GM10266 (cell line): ENCODE data around the gene CHRNA4.

ENCODE experiments used
- DNase-seq: peaks from one replicate; pipeline ENCODE4 v3.0.0; 2012; ENCODE audit errors: extremely low spot score
- CTCF ChIP-seq: IDR thresholded peaks from 2 replicates; pipeline ENCODE4 v1.5.1; 2012; ENCODE audit warnings: mild to moderate bottlenecking, low read depth; ENCODE audit not compliant: control insufficient read depth, insufficient read depth; ENCODE audit errors: missing control alignments

The CHRNA4 gene

DNA sequence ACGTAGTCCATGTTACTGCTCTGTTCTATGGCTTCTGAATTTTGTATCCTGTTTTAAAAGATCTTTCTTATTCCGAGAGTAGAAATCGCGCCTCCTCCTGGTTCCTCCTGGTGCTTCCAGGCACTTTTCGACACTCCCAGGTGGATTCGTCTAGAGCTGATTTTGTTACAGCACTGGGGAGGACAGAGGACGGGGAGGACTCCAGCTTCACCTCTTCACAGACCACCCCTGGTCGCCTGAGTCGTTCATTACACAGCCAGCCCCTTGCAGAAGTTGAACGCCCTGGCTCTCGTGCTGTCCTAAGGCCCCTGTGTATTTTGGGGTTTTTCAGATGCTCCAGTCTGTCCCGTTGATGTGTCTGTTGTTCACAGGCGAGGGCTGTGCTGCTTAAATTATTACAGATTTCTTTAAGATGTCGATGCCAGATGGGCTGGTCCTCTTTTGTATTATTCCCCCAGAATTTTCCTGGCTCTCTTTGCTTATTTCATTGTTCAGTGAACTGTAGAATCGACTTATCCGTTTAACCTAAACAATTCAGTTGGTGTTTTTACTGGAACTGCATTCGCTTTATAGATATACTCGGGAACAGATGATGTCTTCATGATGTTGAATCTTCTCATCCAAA lies 37.7 kb downstream of the CHRNA4 start:
- DNase-seq: no peak
- TF ChIP-seq CTCF: no peak

- TF ChIP-seq CTCF: no peak
- no peak for DNase-seq
Observed at GRCh38 chr20:63322933-63323273, 38.2 kb downstream of the CHRNA4 start.

- no peak for DNase-seq
- TF ChIP-seq CTCF: no peak
Observed at GRCh38 chr20:63322146-63322932, 38.8 kb downstream of the CHRNA4 start.

DNA sequence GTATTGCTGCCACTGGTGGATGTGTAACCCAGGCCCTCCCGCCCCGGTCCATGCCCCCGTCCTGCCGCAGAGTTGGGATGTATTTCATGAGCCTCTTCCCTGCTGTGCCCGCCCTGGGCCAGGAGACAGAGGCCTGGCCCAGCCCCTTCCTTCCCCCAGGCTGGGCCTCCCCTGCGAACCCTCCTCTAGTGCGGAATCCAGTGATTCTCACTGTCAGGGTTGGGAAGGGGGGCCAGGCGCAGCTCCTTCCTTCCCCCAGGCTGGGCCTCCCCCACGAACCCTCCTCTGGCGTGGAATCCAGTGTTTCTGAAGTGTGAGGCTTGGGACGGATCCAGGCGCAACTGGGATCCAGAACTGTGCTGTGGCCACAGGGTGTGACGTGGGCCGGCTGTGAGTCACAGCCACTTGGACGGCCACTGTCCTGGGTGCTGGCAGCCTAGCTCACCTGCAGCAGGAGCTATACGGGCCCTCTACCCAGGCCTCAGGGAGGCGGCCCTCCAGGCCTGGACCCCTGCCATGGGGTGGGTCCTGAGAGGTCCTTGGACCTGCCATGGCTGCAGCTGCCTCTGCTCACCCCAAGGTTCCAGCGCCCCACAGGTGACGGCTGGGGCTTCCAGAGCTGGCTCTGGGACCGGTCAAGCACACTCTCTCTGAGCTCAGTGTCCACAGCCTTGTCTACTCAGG lies 39.9 kb downstream of the CHRNA4 start:
- DNase-seq: no peak
- no peak for TF ChIP-seq CTCF

DNA sequence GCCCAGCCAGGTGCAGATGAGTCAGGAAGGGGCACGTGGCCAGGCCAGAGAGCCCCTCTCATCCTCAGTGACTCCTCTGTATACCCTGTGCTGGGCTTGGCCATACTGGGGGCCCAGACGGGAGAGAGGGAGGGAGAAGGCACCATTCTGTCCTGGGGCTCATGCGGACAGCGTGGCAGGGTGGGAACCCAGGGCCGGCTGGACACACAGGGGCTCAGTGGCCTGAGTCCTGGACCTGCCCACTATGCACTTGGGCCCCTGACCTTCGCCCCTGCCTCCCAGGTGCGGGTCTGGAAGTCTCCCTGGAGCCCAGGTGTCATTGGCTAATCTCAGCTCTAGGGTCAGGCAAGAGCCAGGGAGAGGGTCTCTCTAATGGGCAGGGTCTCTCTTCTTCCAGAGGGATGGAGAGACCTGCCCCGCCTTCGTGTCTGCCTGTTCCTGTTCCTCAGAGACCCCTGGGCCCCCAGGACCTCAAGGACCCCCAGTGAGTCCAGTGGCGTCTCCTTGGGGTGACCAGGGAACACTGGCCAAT lies 40.5 kb downstream of the CHRNA4 start:
- no peak for DNase-seq
- TF ChIP-seq CTCF: no peak

DNA sequence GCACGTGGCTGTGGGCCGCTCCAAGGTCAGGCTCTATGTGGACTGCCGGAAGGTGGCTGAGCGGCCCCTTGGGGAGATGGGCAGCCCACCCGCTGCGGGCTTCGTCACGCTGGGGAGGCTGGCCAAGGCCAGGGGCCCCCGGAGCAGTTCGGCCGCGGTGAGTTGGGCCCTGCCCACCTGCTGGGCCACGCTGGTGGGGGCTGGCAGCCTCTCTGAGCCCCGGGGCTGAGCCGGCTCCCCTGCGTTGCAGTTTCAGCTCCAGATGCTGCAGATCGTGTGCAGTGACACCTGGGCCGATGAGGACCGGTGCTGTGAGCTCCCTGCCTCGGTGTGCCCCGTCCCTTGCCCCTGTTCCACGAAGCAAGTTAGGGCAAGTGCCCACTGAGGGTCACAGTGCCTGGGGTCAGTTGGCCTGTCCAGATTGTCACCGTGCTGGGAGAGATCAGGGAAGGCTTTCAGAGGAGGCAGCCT lies 41.1 kb downstream of the CHRNA4 start:
- DNase-seq: no peak

More for the DNA sequence above, 41.1 kb downstream of the CHRNA4 start:
- TF ChIP-seq CTCF: no peak
